SIG-M5 treated with dmso at 0.1 percent for 504 hours (cell line): ENCODE results near the gene CD79A.
"Not testable (repeated sequence)": the region's sequence is repeated elsewhere in the genome, so short reads cannot be mapped to it uniquely, and the experiment has no call there.

Experiments used
- DNase-seq: peaks from one replicate; lab custom pipeline; 2025; ENCODE audit not compliant: unreplicated experiment; lab: John Stamatoyannopoulos, UW

The CD79A gene

GRCh38 chr19:41862445-41862986, 14.6 kb upstream of the CD79A start:
- no peak for DNase-seq

GRCh38 chr19:41863209-41863931, 13.7 kb upstream of the CD79A start:
- peak; percentile 54 for DNase-seq

- DNase-seq, result no peak
Measured at GRCh38 chr19:41864374-41864773, 12.7 kb upstream of the CD79A start.

GRCh38 chr19:41866284-41866683, 10.8 kb upstream of the CD79A start:
- no peak for DNase-seq

- no peak for DNase-seq
Measured at GRCh38 chr19:41868120-41868988, 8.7 kb upstream of the CD79A start.

- DNase-seq, result no peak
Measured at GRCh38 chr19:41868989-41869300, 8.1 kb upstream of the CD79A start.

GRCh38 chr19:41869374-41869955, 7.6 kb upstream of the CD79A start:
- no peak for DNase-seq

GRCh38 chr19:41870401-41870873, 6.6 kb upstream of the CD79A start:
- no peak for DNase-seq

- peak; percentile 76 for DNase-seq
Measured at GRCh38 chr19:41871573-41872383, 5.3 kb upstream of the CD79A start.

- no peak for DNase-seq
Measured at GRCh38 chr19:41872384-41872774, 4.7 kb upstream of the CD79A start.

GRCh38 chr19:41872775-41873647, 4.1 kb upstream of the CD79A start:
- DNase-seq, result peak; percentile 68

- DNase-seq, result not testable (repeated sequence)
Measured at GRCh38 chr19:41875973-41876372, 1.1 kb upstream of the CD79A start.

GRCh38 chr19:41877916-41878905, 1.1 kb downstream of the CD79A start:
- no peak for DNase-seq

GRCh38 chr19:41879080-41879479, 2.0 kb downstream of the CD79A start:
- no peak for DNase-seq

- no peak for DNase-seq
Measured at GRCh38 chr19:41879670-41880328, 2.7 kb downstream of the CD79A start.

GRCh38 chr19:41880329-41880708, 3.2 kb downstream of the CD79A start:
- no peak for DNase-seq

- DNase-seq, result peak; percentile 39
Measured at GRCh38 chr19:41882568-41883462, 5.7 kb downstream of the CD79A start, which contains the start of gene ARHGEF1. ARHGEF1 (plus strand) TSS chr19:41883184; CDS start chr19:41888083, 4,899 bp downstream.
